PC-3 (cell line): ENCODE data around the gene GRIN1.

Source experiments
- CTCF ChIP-seq: fragments of 300-600 bp; sonication (generic); conservative IDR thresholded peaks from 2 replicates; pipeline ENCODE4 v1.5.1; 2017; ENCODE audit warnings: antibody characterized with exemption, low read depth, mild to moderate bottlenecking, low read length
- EZH2 ChIP-seq: fragments of 300-600 bp; sonication (generic); IDR thresholded peaks from one replicate; pipeline ENCODE4 v1.6.1; 2017; ENCODE audit warnings: antibody characterized with exemption, mild to moderate bottlenecking, low read length; ENCODE audit not compliant: unreplicated experiment
- EZH2phosphoT487 ChIP-seq: fragments of 300-600 bp; sonication (generic); IDR thresholded peaks from 2 replicates; pipeline ENCODE4 v1.6.1; 2018; ENCODE audit warnings: mild to moderate bottlenecking, antibody characterized with exemption, low read length, borderline replicate concordance

GRCh38 chr9:137211532-137211931 is 72.6 kb downstream of the GRIN1 start:
- TF ChIP-seq CTCF: no peak
- no peak for TF ChIP-seq EZH2
- no peak for TF ChIP-seq EZH2phosphoT487
